Body of pancreas (tissue), 4 donors: ENCODE measurements around the gene RPL23. TPM values are rescaled to one million over a fixed set of nuclear protein-coding genes. Genes with fewer than 3 reads are reported as not detected.

Source experiments
- ATAC-seq: fragments of 150-250 bp; one replicate; pipeline ENCODE4 v1.9.1; 2016
- DNase-seq, 4 donors: peaks; one replicate each; pipeline ENCODE4 v3.0.0-alpha.2; 2019
- H3K27ac ChIP-seq, 4 donors: fragments of 200-600 bp; sonication (generic); 1 replicate in 3 of 4; 2 replicates in 1 of 4; pipeline versions ENCODE4 v1.5.1 to v1.6.1; 2016 to 2019; ENCODE audit warnings: mild to moderate bottlenecking in 1 of 4, mixed read lengths in 1 of 4, moderate library complexity in 1 of 4
- H3K27me3 ChIP-seq, 2 donors: fragments of 200-600 bp; sonication (generic); one replicate each; pipeline ENCODE4 v1.6.0; 2016; ENCODE audit warnings: mild to moderate bottlenecking in 1 of 2
- H3K36me3 ChIP-seq, 2 donors: fragments of 200-600 bp; sonication (generic); replicated peaks in 1 of 2; 2 replicates each; pipeline ENCODE4 v1.5.1; 2016; ENCODE audit warnings: low read depth in 2 of 2; ENCODE audit not compliant: insufficient read depth in 1 of 2
- H3K4me1 ChIP-seq: fragments of 200-600 bp; sonication (generic); one replicate; pipeline ENCODE4 v1.6.0; 2016
- H3K4me3 ChIP-seq, 2 donors: fragments of 200-600 bp; sonication (generic); 1 replicate in 1 of 2; 2 replicates in 1 of 2; pipeline ENCODE4 v1.5.1; 2016 to 2019
- H3K9me3 ChIP-seq, 3 donors: fragments of 200-600 bp; sonication (generic); 1 replicate in 2 of 3; 2 replicates in 1 of 3; pipeline ENCODE4 v1.5.1; 2016
- POLR2A ChIP-seq, 3 donors: fragments of 450-650 bp; IDR thresholded peaks; one replicate each; pipeline ENCODE4 v1.6.1; 2016; ENCODE audit warnings: antibody characterized with exemption in 3 of 3, mild to moderate bottlenecking in 2 of 3
- WGBS, 2 donors: methylation state at CpG; one replicate each; pipeline ENCODE4 v1.1.5; 2017; 5-methylcytosine and 5-hydroxymethylcytosine counted together
- intact Hi-C: fragments of 100-400 bp; cut with DNase I; formaldehyde crosslinking; loops from one replicate; pipeline ENCODE4 v1.15.1; 2023
- total RNA-seq, 2 donors: library from RNA; depleted of rRNA; stranded (reverse); fragments of >200 nt; gene quantifications; one replicate each; pipeline ENCODE4 v1.1.0, GENCODE V29; 2016
- TF ChIP-seq, protein P1 (sequence below), 7 experiments: fragments of 450-650 bp in 4 of 7; fragments of 200-600 bp in 3 of 7; sonication (generic) in 3 of 7; IDR thresholded peaks; one replicate each; pipeline ENCODE4 v1.5.1; 2016 to 2019; ENCODE audit warnings: antibody characterized with exemption in 7 of 7

RPL23 gene
- total RNA-seq, 2 donors from 2014 or later: 693 to 755 TPM

DNA sequence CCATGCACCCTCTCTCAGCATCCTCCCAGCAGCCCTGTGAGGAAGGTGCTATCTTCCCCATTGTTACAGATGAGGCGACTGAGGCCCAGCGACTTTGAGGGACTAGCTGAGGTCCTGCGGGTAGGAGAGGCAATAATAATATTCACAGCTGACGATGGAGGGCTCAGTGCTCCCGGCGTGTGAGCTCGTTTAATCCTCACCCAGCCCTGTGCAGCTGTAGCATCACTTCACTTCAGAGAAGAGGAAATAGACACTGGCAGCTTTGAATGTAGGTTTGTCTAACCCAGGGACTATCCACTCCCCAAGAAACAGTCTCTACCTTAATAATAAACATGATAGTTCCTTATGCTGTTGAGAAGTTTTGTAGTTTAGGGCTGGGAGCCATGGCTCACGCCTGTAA is 37.9 kb upstream of the RPL23 start:
- ATAC-seq (no peak), DNase-seq (no peak)
- Histone ChIP-seq H3K9me3 (no peaks in the 10 kb centered on the region), H3K27me3 (no peaks in the 10 kb centered on the region), H3K36me3 (peaks cover 2 to 4% of the 10 kb centered on the region in 2 donors), H3K4me1 (peaks cover 35% of the 10 kb centered on the region), H3K4me3 (no peak overlapping the region), H3K27ac (no peak overlapping the region)
- TF ChIP-seq POLR2A (IDR thresholded peaks at IDR 0.05): no peak
- TF ChIP-seq, protein P1, sequence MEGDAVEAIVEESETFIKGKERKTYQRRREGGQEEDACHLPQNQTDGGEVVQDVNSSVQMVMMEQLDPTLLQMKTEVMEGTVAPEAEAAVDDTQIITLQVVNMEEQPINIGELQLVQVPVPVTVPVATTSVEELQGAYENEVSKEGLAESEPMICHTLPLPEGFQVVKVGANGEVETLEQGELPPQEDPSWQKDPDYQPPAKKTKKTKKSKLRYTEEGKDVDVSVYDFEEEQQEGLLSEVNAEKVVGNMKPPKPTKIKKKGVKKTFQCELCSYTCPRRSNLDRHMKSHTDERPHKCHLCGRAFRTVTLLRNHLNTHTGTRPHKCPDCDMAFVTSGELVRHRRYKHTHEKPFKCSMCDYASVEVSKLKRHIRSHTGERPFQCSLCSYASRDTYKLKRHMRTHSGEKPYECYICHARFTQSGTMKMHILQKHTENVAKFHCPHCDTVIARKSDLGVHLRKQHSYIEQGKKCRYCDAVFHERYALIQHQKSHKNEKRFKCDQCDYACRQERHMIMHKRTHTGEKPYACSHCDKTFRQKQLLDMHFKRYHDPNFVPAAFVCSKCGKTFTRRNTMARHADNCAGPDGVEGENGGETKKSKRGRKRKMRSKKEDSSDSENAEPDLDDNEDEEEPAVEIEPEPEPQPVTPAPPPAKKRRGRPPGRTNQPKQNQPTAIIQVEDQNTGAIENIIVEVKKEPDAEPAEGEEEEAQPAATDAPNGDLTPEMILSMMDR (IDR thresholded peaks at IDR 0.05): no peak
- intact Hi-C loops: no loop called here
- WGBS, 2 donors: 85 to 92% methylated on average over 8 of the region's 8 CpGs

DNA sequence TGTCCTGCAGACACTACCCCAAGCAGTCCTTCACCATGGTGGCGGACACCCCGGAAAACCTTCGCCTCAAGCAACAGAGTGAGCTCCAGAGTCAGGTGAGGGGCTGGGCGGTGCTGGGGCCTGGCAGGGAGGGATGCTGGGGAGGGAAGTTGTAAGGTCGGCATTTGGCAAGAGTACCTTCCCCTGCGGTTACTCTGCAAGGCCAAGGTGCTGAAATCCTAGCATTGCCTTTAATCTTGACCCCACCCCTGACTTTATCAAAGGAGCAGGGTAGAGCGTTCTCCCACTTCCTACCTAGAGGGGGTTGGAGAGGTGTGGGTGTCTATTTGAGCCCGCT is 36.9 kb upstream of the RPL23 start:
- Histone ChIP-seq H3K27me3 (no peaks in the 10 kb centered on the region), H3K9me3 (no peaks in the 10 kb centered on the region), H3K36me3 (peaks cover 2 to 4% of the 10 kb centered on the region in 2 donors), H3K27ac (no peak overlapping the region), H3K4me3 (no peak overlapping the region), H3K4me1 (peaks cover 45% of the 10 kb centered on the region)
- WGBS, 2 donors: 71 to 100% methylated on average over 1 to 8 of the region's 8 CpGs
- TF ChIP-seq POLR2A (IDR thresholded peaks at IDR 0.05): no peak
- TF ChIP-seq, protein P1 (IDR thresholded peaks at IDR 0.05): no peak
- intact Hi-C loops: no loop called here
- no peak for ATAC-seq
- no peak for DNase-seq

- TF ChIP-seq, protein P1 (IDR thresholded peaks at IDR 0.05): no peak
- TF ChIP-seq POLR2A (IDR thresholded peaks at IDR 0.05): no peak
- Histone ChIP-seq H3K4me3 (no peak overlapping the region), H3K4me1 (peaks cover 50% of the 10 kb centered on the region), H3K9me3 (no peaks in the 10 kb centered on the region), H3K27me3 (no peaks in the 10 kb centered on the region), H3K27ac (no peak overlapping the region), H3K36me3 (peaks cover 2 to 4% of the 10 kb centered on the region in 2 donors)
- 87% methylated on average over 7 to 10 of the region's 12 CpGs for WGBS, 2 donors
- DNase-seq: no peak
- no peak for ATAC-seq
- intact Hi-C loops: no loop called here
Measured at GRCh38 chr17:38889745-38890409, 36.4 kb upstream of the RPL23 start.

DNA sequence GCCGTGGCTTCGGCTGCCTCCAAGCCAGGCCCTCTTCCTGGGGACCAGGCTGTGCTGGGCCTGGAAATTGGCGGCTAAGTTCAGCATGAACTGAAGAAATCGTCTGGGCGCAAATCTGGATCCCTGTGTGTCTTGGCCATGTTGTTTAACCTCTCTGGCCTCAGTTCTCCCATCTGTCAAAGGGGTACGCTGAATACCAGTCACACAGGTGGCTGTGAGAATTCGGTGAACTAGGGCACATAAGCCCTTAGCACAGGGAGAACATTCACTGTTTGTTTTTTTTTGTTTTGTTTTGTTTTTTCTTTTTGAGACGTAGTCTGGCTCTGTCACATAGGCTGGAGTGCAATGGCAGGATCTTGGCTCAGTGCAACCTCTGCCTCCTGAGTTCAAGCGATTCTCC is 35.3 kb upstream of the RPL23 start:
- no peak overlapping the region for H3K4me3 ChIP-seq
- ATAC-seq (no peak), DNase-seq (no peak)
- H3K27ac ChIP-seq: no peak overlapping the region
- no peaks in the 10 kb centered on the region for H3K27me3 ChIP-seq
- WGBS, 2 donors: 87 to 96% methylated on average over 6 to 9 of the region's 9 CpGs
- intact Hi-C loops: no loop called here
- H3K4me1 ChIP-seq: peaks cover 50% of the 10 kb centered on the region
- TF ChIP-seq, protein P1 (IDR thresholded peaks at IDR 0.05): no peak
- H3K9me3 ChIP-seq: no peaks in the 10 kb centered on the region
- peaks cover 2 to 4% of the 10 kb centered on the region in 2 donors for H3K36me3 ChIP-seq

DNA sequence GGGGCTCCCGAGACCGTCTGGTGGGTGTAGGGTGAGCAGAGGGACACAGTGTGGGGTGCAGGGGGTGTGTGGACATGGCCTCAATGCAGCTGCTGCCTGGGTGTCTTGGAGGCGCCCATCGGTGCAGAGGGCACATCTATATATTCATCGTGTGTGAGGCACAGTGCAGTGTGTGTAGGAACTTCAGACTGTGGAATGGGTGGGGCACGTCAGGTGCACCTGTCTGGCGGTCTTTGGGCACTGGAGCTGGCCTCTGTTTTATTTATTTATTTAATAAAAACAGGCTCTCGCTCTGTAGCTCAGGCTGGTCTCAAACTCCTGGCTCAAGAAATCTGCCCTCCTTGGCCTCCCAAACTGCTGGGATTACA is 33.1 kb upstream of the RPL23 start:
- peak overlapping the region in 2 of 4 donors; percentile 38 to 42 for H3K27ac ChIP-seq
- peak in 1 of 4 donors; percentile 54 for DNase-seq

More for the DNA sequence above, 33.1 kb upstream of the RPL23 start:
- no peak for TF ChIP-seq POLR2A (IDR thresholded peaks at IDR 0.05)
- TF ChIP-seq, protein P1 (IDR thresholded peaks at IDR 0.05): no peak
- intact Hi-C loops: no loop called here
- no peak for ATAC-seq
- H3K4me1 ChIP-seq: peaks cover 50% of the 10 kb centered on the region
- H3K27me3 ChIP-seq: no peaks in the 10 kb centered on the region
- WGBS, 2 donors: 60% methylated on average over 6 to 8 of the region's 8 CpGs
- no peaks in the 10 kb centered on the region for H3K9me3 ChIP-seq
- peaks cover 0 to 3% of the 10 kb centered on the region in 2 donors for H3K36me3 ChIP-seq
- no peak overlapping the region for H3K4me3 ChIP-seq
